GM11168 (cell line): Measurements from ENCODE around the gene SP9.
"Not testable (repeated sequence)": the region's sequence is repeated elsewhere in the genome, so short reads cannot be mapped to it uniquely, and the experiment has no call there.

Source experiments
- in situ Hi-C: fragments of 300-500 bp; cut with MboI; formaldehyde crosslinking; loops from one replicate; pipeline ENCODE4 v1.12.0; 2022; ENCODE audit warnings: low sequenced_read_pairs; ENCODE audit not compliant: unreplicated experiment

The SP9 gene

DNA sequence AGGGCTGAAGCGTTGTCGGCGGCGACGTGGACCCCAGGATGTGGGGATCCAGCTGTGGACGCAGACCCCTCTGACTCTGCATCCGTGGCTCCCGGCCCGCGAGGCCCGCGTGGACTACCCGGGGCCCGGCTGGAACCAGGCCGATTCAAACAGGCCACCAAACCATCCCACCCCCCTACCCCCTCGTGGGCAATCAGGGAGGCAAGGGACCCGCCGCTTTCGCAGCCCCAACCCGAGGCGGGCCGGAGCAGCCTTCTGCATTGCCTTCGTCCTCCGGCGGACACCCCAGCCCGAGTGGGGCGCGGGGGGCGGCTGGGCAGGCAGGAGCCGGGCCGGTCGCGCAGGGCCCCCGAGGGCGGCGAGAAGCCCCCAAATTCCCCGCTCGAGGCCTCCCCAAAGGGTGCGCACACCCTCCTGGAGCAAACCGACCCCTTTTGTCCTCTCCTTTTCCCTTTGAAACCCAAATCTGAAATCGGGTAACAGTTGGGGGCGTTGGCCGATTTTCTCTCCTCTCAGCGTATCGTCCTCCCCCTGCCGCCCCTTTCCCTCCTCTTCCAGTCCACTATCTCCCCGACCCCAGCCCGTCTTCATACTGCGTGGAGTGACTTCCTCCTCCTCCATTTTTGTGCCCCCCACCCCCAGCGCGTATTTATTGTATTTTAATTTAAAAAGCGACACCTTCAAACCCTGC, 7.4 kb downstream of the SP9 start:
- in situ Hi-C loops: loop anchor here (5.0 to 25.0 kb wide), 3 partner anchors 187 to 940 kb away; no protein-coding TSS in a partner anchor

DNA sequence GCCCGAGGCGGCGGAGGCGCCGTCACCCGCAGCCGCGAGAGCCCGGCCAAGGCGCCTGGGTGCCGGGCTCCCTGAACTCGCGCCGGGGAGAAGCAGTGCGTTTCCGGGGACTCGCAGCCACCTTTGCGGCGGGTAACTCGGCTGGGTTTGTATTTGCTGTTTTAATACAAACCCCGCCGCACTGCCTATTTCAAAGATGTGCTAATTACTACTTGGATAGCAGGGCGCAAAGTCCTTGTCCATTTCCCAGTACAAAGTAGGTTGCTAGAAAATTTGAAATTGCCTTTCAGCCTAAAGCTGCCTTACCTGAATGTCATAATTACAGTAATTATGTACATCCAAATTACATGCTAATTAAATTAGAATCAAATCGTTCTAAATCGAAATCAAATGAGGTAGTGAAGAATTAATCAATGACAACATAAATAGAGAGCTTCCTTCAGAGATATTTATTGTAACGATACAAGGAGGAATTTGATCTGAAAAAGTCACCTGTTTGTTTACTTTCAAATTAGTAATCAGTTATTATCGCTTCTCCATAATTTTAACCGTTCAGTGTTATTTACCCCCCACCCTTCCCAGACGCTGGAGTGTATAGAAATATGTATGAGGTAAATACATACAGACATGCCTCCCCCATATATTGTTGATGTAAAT, 8.1 kb downstream of the SP9 start:
- in situ Hi-C loops: loop anchor here (5.0 to 25.0 kb wide), 3 partner anchors 188 to 941 kb away; no protein-coding TSS in a partner anchor

GRCh38 chr2:174343343-174343622, 8.5 kb downstream of the SP9 start:
- in situ Hi-C loops: loop anchor here (5.0 to 25.0 kb wide), 3 partner anchors 188 to 941 kb away; no protein-coding TSS in a partner anchor

DNA sequence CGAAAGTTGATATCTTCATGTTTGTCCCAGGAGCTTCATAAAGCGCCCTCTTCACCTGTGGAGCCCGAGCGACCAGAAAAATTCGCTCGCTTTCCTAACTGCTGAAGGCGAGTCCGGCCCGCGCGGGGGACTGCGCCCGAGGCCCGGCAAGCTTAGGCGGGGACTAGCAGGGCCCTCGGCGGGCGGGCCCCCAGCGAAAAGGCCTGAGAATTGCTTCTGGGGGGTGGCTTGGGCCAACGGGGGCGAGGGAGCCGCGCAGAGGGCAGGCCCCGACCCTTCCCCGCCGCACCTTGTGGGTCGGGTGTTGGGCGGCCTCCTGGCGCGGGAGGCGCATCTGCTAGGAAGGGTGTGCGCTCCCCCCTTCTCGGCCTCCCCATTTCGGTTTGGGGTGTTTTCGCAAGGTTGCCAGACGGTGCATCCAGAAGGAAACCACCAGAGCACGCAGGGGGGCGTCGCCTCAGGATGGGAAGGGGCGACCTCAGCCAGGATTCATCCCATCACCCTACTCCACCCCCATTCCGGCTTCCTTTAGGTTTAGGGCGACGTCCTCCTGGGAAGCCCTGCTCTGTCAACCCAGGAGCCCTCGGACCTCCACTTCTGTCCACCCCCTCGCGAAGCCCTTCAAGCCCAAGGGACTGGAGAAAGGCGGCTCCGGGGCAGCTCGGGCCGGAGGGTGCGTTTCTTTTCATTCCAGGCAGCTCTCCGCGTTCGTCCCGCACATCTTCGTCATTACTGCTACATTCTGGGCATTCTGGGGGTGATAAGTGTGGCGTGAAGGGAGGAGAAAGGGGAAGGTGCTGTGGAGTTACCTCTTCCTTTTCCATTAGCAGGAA, 9.1 kb downstream of the SP9 start:
- in situ Hi-C loops: loop anchor here (5.0 to 25.0 kb wide), 3 partner anchors 189 to 942 kb away; no protein-coding TSS in a partner anchor

GRCh38 chr2:174344716-174345461, 10.1 kb downstream of the SP9 start:
- in situ Hi-C loops: loop anchor here (5.0 to 25.0 kb wide), 3 partner anchors 190 to 943 kb away; no protein-coding TSS in a partner anchor

GRCh38 chr2:174350018-174350417, 15.3 kb downstream of the SP9 start:
- in situ Hi-C loops: no loop called here

GRCh38 chr2:174350593-174351181, 15.9 kb downstream of the SP9 start:
- in situ Hi-C loops: no loop called here

DNA sequence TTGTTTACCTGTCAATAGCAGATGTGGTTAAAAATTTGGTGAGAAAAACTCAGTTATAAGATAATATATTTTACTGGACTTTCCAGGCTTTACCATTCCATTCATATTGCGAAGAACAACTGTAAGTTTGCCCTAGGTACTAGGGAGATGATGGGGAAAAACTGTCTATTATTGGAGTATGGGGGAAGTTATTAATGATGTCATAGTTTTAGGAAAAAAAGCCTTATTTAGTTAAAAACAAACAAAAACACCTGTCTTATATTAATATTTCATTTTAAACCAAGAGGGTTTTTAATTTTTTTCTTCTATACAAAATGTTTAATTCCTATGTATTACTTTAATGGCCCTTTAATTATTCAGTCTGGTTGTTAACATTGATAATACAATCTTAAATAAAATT, 18.2 kb downstream of the SP9 start:
- in situ Hi-C loops: no loop called here

- in situ Hi-C loops: no loop called here
Measured at GRCh38 chr2:174356347-174356746, 21.6 kb downstream of the SP9 start.

DNA sequence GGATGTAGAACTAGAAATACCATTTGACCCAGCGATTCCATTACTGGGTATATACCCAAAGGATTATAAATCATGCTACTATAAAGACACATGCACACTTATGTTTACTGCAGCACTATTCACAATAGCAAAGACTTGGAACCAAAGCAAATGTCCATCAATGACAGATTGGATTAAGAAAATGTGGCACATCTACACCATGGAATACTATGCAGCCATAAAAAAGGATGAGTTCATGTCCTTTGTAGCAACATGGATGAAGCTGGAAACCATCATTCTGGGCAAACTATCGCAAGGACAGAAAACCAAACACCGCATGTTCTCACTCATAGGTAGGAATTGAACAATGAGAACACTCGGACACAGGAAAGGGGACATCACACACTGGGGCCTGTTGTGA, 24.9 kb downstream of the SP9 start:
- in situ Hi-C loops: not testable (repeated sequence)

DNA sequence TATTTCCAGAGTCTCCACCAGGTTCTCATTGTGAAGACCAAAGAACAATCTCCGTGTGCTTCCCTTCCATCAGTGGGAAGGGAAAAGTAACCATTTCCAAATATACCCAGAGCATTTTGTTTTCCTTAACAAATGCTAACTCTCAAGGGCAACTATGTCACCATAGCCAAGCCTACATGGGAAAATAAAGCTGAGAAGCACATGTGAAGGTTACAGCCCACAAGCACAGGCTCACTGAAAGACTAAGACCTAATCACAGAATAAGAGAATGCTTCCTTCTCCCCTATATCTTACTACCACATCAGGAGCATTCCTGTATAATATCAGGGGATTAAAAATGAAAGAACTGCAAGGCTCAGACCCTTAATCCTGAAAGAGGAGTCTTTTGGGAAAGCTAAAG, 28.2 kb downstream of the SP9 start:
- in situ Hi-C loops: no loop called here

- in situ Hi-C loops: not testable (repeated sequence)
Measured at GRCh38 chr2:174363492-174364225, 28.9 kb downstream of the SP9 start.

GRCh38 chr2:174364628-174365027, 29.9 kb downstream of the SP9 start:
- in situ Hi-C loops: no loop called here

- in situ Hi-C loops: no loop called here
Measured at GRCh38 chr2:174365571-174365970, 30.8 kb downstream of the SP9 start.

DNA sequence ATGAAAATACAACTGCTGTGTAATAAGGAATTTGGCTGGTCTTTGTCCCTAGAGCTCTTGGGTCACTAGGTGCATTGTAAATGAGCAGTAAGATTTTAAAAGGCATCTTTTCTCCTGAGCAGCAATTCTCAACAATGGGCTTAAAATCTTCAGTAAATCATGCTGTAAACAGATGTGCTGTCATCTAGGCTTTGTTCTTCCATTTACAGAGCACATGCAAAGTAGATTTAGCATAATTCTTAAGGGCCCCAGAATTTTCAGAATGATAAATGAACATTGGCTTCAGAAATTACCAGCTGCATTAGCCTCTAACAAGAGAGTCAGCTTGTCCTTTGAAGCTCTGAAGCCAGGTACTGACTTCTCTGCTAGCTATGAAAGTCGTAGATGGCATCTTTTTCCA, 33.9 kb downstream of the SP9 start:
- in situ Hi-C loops: no loop called here

- in situ Hi-C loops: no loop called here
Measured at GRCh38 chr2:174376967-174377366, 42.2 kb downstream of the SP9 start.

DNA sequence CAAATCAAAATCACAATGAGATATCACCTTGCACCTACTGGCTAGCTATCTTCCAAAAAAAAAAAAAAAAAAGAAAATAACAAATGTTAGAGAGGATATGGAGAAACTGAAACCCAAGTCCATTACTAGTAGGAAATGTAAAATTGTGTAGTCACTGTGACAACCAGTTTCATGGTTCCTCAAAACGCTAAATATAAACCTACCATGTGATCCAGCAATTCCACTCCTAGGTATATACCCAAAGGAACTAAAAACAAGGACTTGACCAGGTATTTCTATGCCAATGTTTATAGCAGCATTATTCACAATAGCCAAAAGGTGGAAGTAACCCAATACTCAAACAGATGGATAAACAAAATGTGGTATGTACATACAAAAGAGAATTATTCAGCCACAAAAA, 49.0 kb downstream of the SP9 start:
- in situ Hi-C loops: no loop called here

DNA sequence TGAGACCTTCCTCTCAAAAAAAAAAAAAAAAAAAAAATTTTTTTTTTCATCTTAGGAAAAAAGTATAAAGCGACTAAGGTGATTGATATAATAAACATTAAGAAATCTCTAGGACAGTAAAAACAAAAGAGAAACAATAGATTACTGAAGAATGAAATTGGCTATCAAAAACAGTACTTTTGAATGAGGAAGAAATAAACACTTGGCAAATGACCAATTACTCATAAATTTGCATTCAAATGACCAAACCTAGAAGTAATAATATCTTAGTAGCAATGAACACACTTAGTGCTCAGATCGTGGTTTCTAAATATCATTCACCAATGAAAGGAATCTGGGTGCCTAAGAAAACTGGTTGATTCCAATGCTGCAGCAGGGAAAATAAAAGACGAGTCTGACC, 50.4 kb downstream of the SP9 start:
- in situ Hi-C loops: no loop called here
